Right lobe of liver (tissue), 6 donors: ENCODE data around the gene CTSD. TPM values are rescaled to one million over a fixed set of nuclear protein-coding genes. Genes with fewer than 3 reads are reported as not detected.

Experiments
- ATAC-seq, 4 donors: fragments of 200-7000 bp; cut with Tn5 transposase; one replicate each; pipeline ENCODE4 v1.9.1; 2020; ENCODE audit warnings: mild to moderate bottlenecking in 4 of 4, moderate library complexity in 4 of 4
- DNase-seq, 3 donors: peaks; one replicate each; pipeline ENCODE4 v3.0.0-alpha.2; 2020
- H3K27ac ChIP-seq, 3 donors: fragments of 200-600 bp; one replicate each; pipeline ENCODE4 v1.8.0; 2022
- H3K27me3 ChIP-seq, 2 donors: fragments of 200-600 bp; one replicate each; pipeline ENCODE4 v1.8.0; 2022
- H3K36me3 ChIP-seq, 4 donors: fragments of 200-600 bp; sonication (generic) in 1 of 4; one replicate each; pipeline versions ENCODE4 v1.5.1 to v1.8.0; 2017 to 2022; ENCODE audit warnings: control low read depth in 1 of 4
- H3K4me1 ChIP-seq, 4 donors: fragments of 200-600 bp; sonication (generic) in 1 of 4; one replicate each; pipeline versions ENCODE4 v1.5.1 to v1.8.0; 2017 to 2022; ENCODE audit warnings: control low read depth in 1 of 4
- H3K4me3 ChIP-seq, 3 donors: fragments of 200-600 bp; one replicate each; pipeline ENCODE4 v1.8.0; 2022
- H3K9me3 ChIP-seq, 4 donors: fragments of 200-600 bp; sonication (generic) in 1 of 4; one replicate each; pipeline versions ENCODE4 v1.5.1 to v1.8.0; 2017 to 2022; ENCODE audit warnings: control low read depth in 1 of 4
- CTCF ChIP-seq, 4 donors: fragments of 200-600 bp in 3 of 4; fragments of 450-650 bp in 1 of 4; IDR thresholded peaks; one replicate each; pipeline versions ENCODE4 v1.5.1 to v1.8.0; 2016 to 2022; ENCODE audit warnings: antibody characterized with exemption in 4 of 4, mild to moderate bottlenecking in 2 of 4
- POLR2A ChIP-seq: fragments of 450-650 bp; IDR thresholded peaks from one replicate; pipeline ENCODE4 v1.6.1; 2017; ENCODE audit warnings: antibody characterized with exemption, mild to moderate bottlenecking
- WGBS: methylation state at CpG from one replicate; pipeline ENCODE4 v1.1.6; 2018; ENCODE audit warnings: low coverage, low lambda C conversion rate; ENCODE audit not compliant: insufficient coverage; ENCODE audit errors: missing lambda C conversion rate; 5-methylcytosine and 5-hydroxymethylcytosine counted together
- intact Hi-C, 2 donors: fragments of 100-400 bp; cut with DNase I; formaldehyde crosslinking; loops; one replicate each; pipeline versions ENCODE4 v1.11.2 to v1.14.1; 2022
- total RNA-seq, 6 experiments: library from RNA; depleted of rRNA in 2 of 6; stranded (reverse); fragments of >200 nt in 2 of 6; fragmentation: NEBNext Ultra II Directional in 3 of 6; extraction: Animal tissue kit (Norgen Biotek cat#: 25700) in 3 of 6; gene quantifications; one replicate each; pipeline versions ENCODE4 v1.1.0 to v1.2.4, GENCODE V29; 2016 to 2023
- donor health status: DM: no; HTN: yes; CAD: no.
- donor health status: DM: no; HTN: no; CAD: no.
- donor health status: DM: no; HTN: no; CAD: no.
- donor health status: DM: no; HTN: yes; CAD: no.
- donor health status: DM: no; HTN: yes; CAD: no.

The CTSD gene
- total RNA-seq, 6 experiments from 2014 or later = 515 to 1,549 (median 1,009) TPM

- Histone ChIP-seq H3K36me3 (peaks cover 7 to 52% (median 28%) of the 10 kb centered on the region in 4 donors), H3K4me1 (peaks cover 0 to 35% (median 14%) of the 10 kb centered on the region in 4 donors), H3K27ac (no peak overlapping the region), H3K9me3 (no peaks in the 10 kb centered on the region), H3K27me3 (no peaks in the 10 kb centered on the region), H3K4me3 (no peak overlapping the region)
- intact Hi-C loops = loop anchor here in 1 of 2 donors (10.0 kb wide), 1 partner anchor 641 kb away; no protein-coding TSS in a partner anchor
- no peak for TF ChIP-seq POLR2A
- no peak for TF ChIP-seq CTCF (IDR thresholded peaks at IDR 0.05)
- WGBS = 55% methylated on average over 4 of the region's 38 CpGs
- peak in 1 of 3 donors; percentile 52 for DNase-seq
- no peak for ATAC-seq
These were observed 10.3 kb downstream of the CTSD start for GRCh38 chr11:1753229-1753928.

- intact Hi-C loops = loop anchor here in 1 of 2 donors (10.0 kb wide), 1 partner anchor 642 kb away; no protein-coding TSS in a partner anchor
- peak in 1 of 3 donors; percentile 52 for DNase-seq
- Histone ChIP-seq H3K4me1 (peaks cover 0 to 30% (median 11%) of the 10 kb centered on the region in 4 donors), H3K27ac (no peak overlapping the region), H3K27me3 (no peaks in the 10 kb centered on the region), H3K9me3 (no peaks in the 10 kb centered on the region), H3K36me3 (peaks cover 7 to 48% (median 28%) of the 10 kb centered on the region in 4 donors), H3K4me3 (no peak overlapping the region)
- no CpG with 5 or more reads among the region's 10 CpGs for whole genome bisulfite sequencing
- no peak for ATAC-seq
- no peak for TF ChIP-seq POLR2A
- no peak for TF ChIP-seq CTCF (IDR thresholded peaks at IDR 0.05)
These were observed 10.9 kb downstream of the CTSD start for GRCh38 chr11:1752907-1753228.

GRCh38 chr11:1751999-1752906 lies 11.5 kb downstream of the CTSD start:
- intact Hi-C loops = loop anchor here in 1 of 2 donors (10.0 kb wide), 1 partner anchor 643 kb away; no protein-coding TSS in a partner anchor
- Histone ChIP-seq H3K36me3 (peaks cover 4 to 45% (median 26%) of the 10 kb centered on the region in 4 donors), H3K4me3 (no peak overlapping the region), H3K4me1 (peaks cover 0 to 25% (median 8%) of the 10 kb centered on the region in 4 donors), H3K9me3 (no peaks in the 10 kb centered on the region), H3K27me3 (no peaks in the 10 kb centered on the region), H3K27ac (no peak overlapping the region)
- WGBS = 20% methylated on average over 1 of the region's 24 CpGs
- TF ChIP-seq POLR2A (no peak), CTCF (IDR thresholded peaks at IDR 0.05) (no peak)
- ATAC-seq (no peak), DNase-seq (peak in 1 of 3 donors; percentile 42)

GRCh38 chr11:1751531-1751921 lies 12.2 kb downstream of the CTSD start:
- Histone ChIP-seq H3K27ac (no peak overlapping the region), H3K9me3 (no peaks in the 10 kb centered on the region), H3K4me3 (no peak overlapping the region), H3K4me1 (peaks cover 0 to 18% (median under 1%) of the 10 kb centered on the region in 4 donors), H3K36me3 (peaks cover 0 to 39% (median 23%) of the 10 kb centered on the region in 4 donors), H3K27me3 (no peaks in the 10 kb centered on the region)
- TF ChIP-seq CTCF (IDR thresholded peaks at IDR 0.05) (no peak), POLR2A (no peak)
- intact Hi-C loops = loop anchor here in 1 of 2 donors (10.0 kb wide), 1 partner anchor 643 kb away; no protein-coding TSS in a partner anchor
- WGBS = 31% methylated on average over 2 of the region's 5 CpGs
- ATAC-seq = peak in 1 of 4 donors; percentile 0
- DNase-seq = no peak
